T-helper 2 cell treated with Interferon-gamma antibody and Interleukin-4, amounts not matched to agents 100 ng/mL and 5 ng/mL, for 36 hours (primary cell): ENCODE measurements around the gene TOPAZ1. TPM values are rescaled to one million over a fixed set of nuclear protein-coding genes. Genes with fewer than 3 reads are reported as not detected.

ENCODE experiments used
- total RNA-seq: library from RNA; stranded (reverse); gene quantifications from 2 replicates; pipeline ENCODE4 v1.2.3, GENCODE V29; 2022

The TOPAZ1 gene
- total RNA-seq, 1 donor from 2014 or later: not detected

Other genes with a start within 250 kb of the TOPAZ1 start
- gene TCAIM, start 96.9 kb downstream of the TOPAZ1 start, total RNA-seq: 16.8 and 19.0 TPM in 2 replicates
- 25.6 and 25.7 TPM in 2 replicates for gene ZNF445, start 235.8 kb downstream of the TOPAZ1 start, total RNA-seq